Gastroesophageal sphincter (tissue), 4 donors: ENCODE results near the gene TGM3. TPM values are rescaled to one million over a fixed set of nuclear protein-coding genes. Genes with fewer than 3 reads are reported as not detected.

ENCODE experiments used
- ATAC-seq: fragments of 150-250 bp; one replicate; pipeline ENCODE4 v1.9.1; 2016; ENCODE audit warnings: mild to moderate bottlenecking, moderate library complexity
- H3K27ac ChIP-seq, 4 donors: fragments of 200-600 bp; sonication (generic) in 3 of 4; 1 replicate in 3 of 4; 2 replicates in 1 of 4; pipeline ENCODE4 v1.5.1; 2016 to 2019
- H3K27me3 ChIP-seq: fragments of 200-600 bp; sonication (generic); one replicate; pipeline ENCODE4 v1.5.1; 2019
- H3K36me3 ChIP-seq, 2 donors: fragments of 200-600 bp; sonication (generic); one replicate each; pipeline ENCODE4 v1.5.1; 2019; ENCODE audit warnings: control low read depth in 1 of 2
- H3K4me1 ChIP-seq, 3 donors: fragments of 200-600 bp; sonication (generic); 1 replicate in 2 of 3; 2 replicates in 1 of 3; pipeline ENCODE4 v1.5.1; 2016 to 2019; ENCODE audit warnings: control low read depth in 2 of 3
- H3K4me3 ChIP-seq, 2 donors: fragments of 200-600 bp; sonication (generic); one replicate each; pipeline ENCODE4 v1.5.1; 2019; ENCODE audit warnings: mild to moderate bottlenecking in 1 of 2, moderate library complexity in 1 of 2
- H3K9me3 ChIP-seq, 3 donors: fragments of 200-600 bp; sonication (generic); one replicate each; pipeline ENCODE4 v1.5.1; 2017 to 2019; ENCODE audit warnings: control low read depth in 2 of 3
- EP300 ChIP-seq: sonication (generic); formaldehyde crosslinking; IDR thresholded peaks from one replicate; pipeline ENCODE4 v1.6.1; 2017; ENCODE audit warnings: antibody characterized with exemption, mild to moderate bottlenecking
- POLR2A ChIP-seq, 2 donors: fragments of 450-650 bp; IDR thresholded peaks; one replicate each; pipeline ENCODE4 v1.6.1; 2017; ENCODE audit warnings: antibody characterized with exemption in 2 of 2, mild to moderate bottlenecking in 2 of 2, moderate library complexity in 1 of 2
- POLR2AphosphoS5 ChIP-seq: sonication (generic); formaldehyde crosslinking; IDR thresholded peaks from one replicate; pipeline ENCODE4 v1.6.1; 2017; ENCODE audit warnings: antibody characterized with exemption
- WGBS, 2 donors: methylation state at CpG; one replicate each; pipeline ENCODE4 v1.1.5; 2018; ENCODE audit warnings: low coverage in 1 of 2; 5-methylcytosine and 5-hydroxymethylcytosine counted together
- total RNA-seq, 4 donors: library from RNA; depleted of rRNA; stranded (reverse); fragments of >200 nt; gene quantifications; one replicate each; pipeline ENCODE4 v1.1.0, GENCODE V29; 2016
- TF ChIP-seq, protein P1 (sequence below), 4 experiments: fragments of 200-600 bp in 2 of 4; fragments of 450-650 bp in 2 of 4; sonication (generic) in 1 of 4; IDR thresholded peaks; one replicate each; pipeline ENCODE4 v1.5.1; 2017 to 2019; ENCODE audit warnings: antibody characterized with exemption in 4 of 4, mild to moderate bottlenecking in 2 of 4, moderate library complexity in 2 of 4

Gene TGM3
- total RNA-seq, 4 donors from 2014 or later = 1.1 to 46.7 (median 4.1) TPM

DNA sequence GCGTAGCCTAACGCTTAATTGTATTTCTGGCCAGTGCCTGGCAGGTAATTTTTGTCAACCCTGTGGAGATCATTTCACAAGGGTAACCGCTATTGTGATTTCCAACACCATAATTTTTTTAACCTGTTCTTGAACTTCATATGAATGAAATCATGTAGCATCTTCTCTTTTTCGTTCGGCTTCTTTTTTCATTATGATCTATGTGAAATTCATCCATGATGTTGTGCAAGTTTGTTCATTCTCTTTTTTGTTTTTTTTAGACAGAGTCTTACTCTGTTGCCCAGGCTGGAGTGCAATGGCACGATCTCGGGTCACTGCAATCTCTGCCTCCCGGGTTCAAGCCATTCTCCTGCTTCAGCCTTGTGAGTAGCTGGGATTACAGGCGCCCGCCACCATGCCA, 42.5 kb upstream of the TGM3 start:
- no peak for TF ChIP-seq EP300
- no peak for TF ChIP-seq POLR2A (IDR thresholded peaks at IDR 0.05)
- no peak for TF ChIP-seq POLR2AphosphoS5
- TF ChIP-seq, protein P1, sequence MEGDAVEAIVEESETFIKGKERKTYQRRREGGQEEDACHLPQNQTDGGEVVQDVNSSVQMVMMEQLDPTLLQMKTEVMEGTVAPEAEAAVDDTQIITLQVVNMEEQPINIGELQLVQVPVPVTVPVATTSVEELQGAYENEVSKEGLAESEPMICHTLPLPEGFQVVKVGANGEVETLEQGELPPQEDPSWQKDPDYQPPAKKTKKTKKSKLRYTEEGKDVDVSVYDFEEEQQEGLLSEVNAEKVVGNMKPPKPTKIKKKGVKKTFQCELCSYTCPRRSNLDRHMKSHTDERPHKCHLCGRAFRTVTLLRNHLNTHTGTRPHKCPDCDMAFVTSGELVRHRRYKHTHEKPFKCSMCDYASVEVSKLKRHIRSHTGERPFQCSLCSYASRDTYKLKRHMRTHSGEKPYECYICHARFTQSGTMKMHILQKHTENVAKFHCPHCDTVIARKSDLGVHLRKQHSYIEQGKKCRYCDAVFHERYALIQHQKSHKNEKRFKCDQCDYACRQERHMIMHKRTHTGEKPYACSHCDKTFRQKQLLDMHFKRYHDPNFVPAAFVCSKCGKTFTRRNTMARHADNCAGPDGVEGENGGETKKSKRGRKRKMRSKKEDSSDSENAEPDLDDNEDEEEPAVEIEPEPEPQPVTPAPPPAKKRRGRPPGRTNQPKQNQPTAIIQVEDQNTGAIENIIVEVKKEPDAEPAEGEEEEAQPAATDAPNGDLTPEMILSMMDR (IDR thresholded peaks at IDR 0.05) = no peak
- Histone ChIP-seq H3K27me3 (peaks cover 6% of the 10 kb centered on the region), H3K36me3 (no peaks in the 10 kb centered on the region), H3K9me3 (no peaks in the 10 kb centered on the region), H3K4me3 (no peak overlapping the region), H3K4me1 (no peaks in the 10 kb centered on the region), H3K27ac (no peak overlapping the region)
- no peak for ATAC-seq
- WGBS, 2 donors = 87 to 90% methylated on average over 5 to 9 of the region's 10 CpGs

- peaks cover 6% of the 10 kb centered on the region for H3K27me3 ChIP-seq
- WGBS, 2 donors = 65 to 100% methylated on average over 1 of the region's 1 CpG
- H3K36me3 ChIP-seq = no peaks in the 10 kb centered on the region
- no peaks in the 10 kb centered on the region for H3K4me1 ChIP-seq
- no peak overlapping the region for H3K4me3 ChIP-seq
- no peak for ATAC-seq
- H3K27ac ChIP-seq = no peak overlapping the region
- TF ChIP-seq, protein P1 (IDR thresholded peaks at IDR 0.05) = no peak
- TF ChIP-seq EP300 (no peak), POLR2A (IDR thresholded peaks at IDR 0.05) (no peak), POLR2AphosphoS5 (no peak)
- no peaks in the 10 kb centered on the region for H3K9me3 ChIP-seq
Observed at GRCh38 chr20:2254333-2254732, 41.5 kb upstream of the TGM3 start.

- Histone ChIP-seq H3K27me3 (peaks cover 16% of the 10 kb centered on the region), H3K36me3 (no peaks in the 10 kb centered on the region), H3K9me3 (no peaks in the 10 kb centered on the region), H3K27ac (no peak overlapping the region), H3K4me1 (no peaks in the 10 kb centered on the region), H3K4me3 (no peak overlapping the region)
- 52% methylated on average over 4 of the region's 9 CpGs; no CpG with 5 or more reads in 1 of the 2 donors for WGBS, 2 donors
- TF ChIP-seq EP300 = no peak
- no peak for TF ChIP-seq POLR2A (IDR thresholded peaks at IDR 0.05)
- TF ChIP-seq, protein P1 (IDR thresholded peaks at IDR 0.05) = no peak
- no peak for TF ChIP-seq POLR2AphosphoS5
- ATAC-seq = no peak
Observed at GRCh38 chr20:2255926-2256531, 39.8 kb upstream of the TGM3 start.

GRCh38 chr20:2259731-2260130, 36.1 kb upstream of the TGM3 start:
- Histone ChIP-seq H3K27me3 (peaks cover 27% of the 10 kb centered on the region), H3K27ac (no peak overlapping the region), H3K4me1 (no peaks in the 10 kb centered on the region), H3K9me3 (no peaks in the 10 kb centered on the region), H3K36me3 (no peaks in the 10 kb centered on the region), H3K4me3 (no peak overlapping the region)
- WGBS, 2 donors = 53 to 86% methylated on average over 1 to 4 of the region's 6 CpGs
- TF ChIP-seq POLR2A (IDR thresholded peaks at IDR 0.05) = no peak
- TF ChIP-seq EP300 = no peak
- TF ChIP-seq, protein P1 (IDR thresholded peaks at IDR 0.05) = no peak
- TF ChIP-seq POLR2AphosphoS5 = no peak
- no peak for ATAC-seq

DNA sequence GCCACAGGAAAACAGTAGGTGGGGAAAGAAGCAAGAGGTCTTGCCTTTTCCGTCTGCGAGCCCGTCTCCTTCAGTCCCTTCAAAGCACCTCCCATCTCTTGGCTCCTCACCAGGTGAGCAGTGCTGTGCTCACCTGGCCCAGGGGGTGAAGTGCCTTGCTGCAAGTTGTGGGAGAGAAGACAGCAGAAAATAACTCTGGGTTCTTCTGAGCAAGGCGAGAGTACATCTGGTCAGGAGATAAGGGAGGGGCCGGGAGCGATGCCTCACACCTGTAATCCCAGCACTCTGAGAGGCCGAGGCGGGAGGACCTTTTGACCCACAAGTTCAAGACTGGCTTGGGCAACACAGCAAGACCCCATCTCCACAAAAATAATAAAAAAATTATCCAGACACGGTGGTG, 35.6 kb upstream of the TGM3 start:
- peaks cover 30% of the 10 kb centered on the region for H3K27me3 ChIP-seq
- no peak overlapping the region for H3K4me3 ChIP-seq
- WGBS, 2 donors = 60 to 83% methylated on average over 1 to 9 of the region's 9 CpGs
- TF ChIP-seq POLR2A (IDR thresholded peaks at IDR 0.05) (no peak), POLR2AphosphoS5 (no peak)
- TF ChIP-seq, protein P1 (IDR thresholded peaks at IDR 0.05) = no peak
- H3K9me3 ChIP-seq = no peaks in the 10 kb centered on the region
- no peaks in the 10 kb centered on the region for H3K4me1 ChIP-seq
- no peak for ATAC-seq
- H3K36me3 ChIP-seq = no peaks in the 10 kb centered on the region
- H3K27ac ChIP-seq = no peak overlapping the region
